ENCODE data around the gene KCNK6.

Gene KCNK6

GRCh38 chr19:38298821-38299680, 20.6 kb upstream of the KCNK6 start:
- no peak for FAIRE-seq

- no peak for FAIRE-seq
Measured at GRCh38 chr19:38303517-38304351, 15.9 kb upstream of the KCNK6 start, which contains the start of gene C19orf33. Gene C19orf33, plus strand, starts transcription at chr19:38304251. Its CDS starts 11 bp downstream, at chr19:38304262.

- no peak for FAIRE-seq
Measured at GRCh38 chr19:38304352-38304865, 15.2 kb upstream of the KCNK6 start.

GRCh38 chr19:38304866-38305429, 14.7 kb upstream of the KCNK6 start:
- FAIRE-seq: no peak

- FAIRE-seq: no peak
Measured at GRCh38 chr19:38306236-38306635, 13.4 kb upstream of the KCNK6 start.

GRCh38 chr19:38307076-38307475, 12.6 kb upstream of the KCNK6 start:
- FAIRE-seq: no peak

- FAIRE-seq: no peak
Measured at GRCh38 chr19:38307597-38307996, 12.0 kb upstream of the KCNK6 start.

GRCh38 chr19:38308006-38308766, 11.5 kb upstream of the KCNK6 start:
- FAIRE-seq: no peak

GRCh38 chr19:38308926-38309614, 10.6 kb upstream of the KCNK6 start:
- no peak for FAIRE-seq

GRCh38 chr19:38309615-38310278, 9.9 kb upstream of the KCNK6 start:
- FAIRE-seq: no peak

- FAIRE-seq: no peak
Measured at GRCh38 chr19:38310279-38310670, 9.4 kb upstream of the KCNK6 start.

GRCh38 chr19:38310986-38311385, 8.7 kb upstream of the KCNK6 start:
- FAIRE-seq: no peak

GRCh38 chr19:38315657-38316476, 3.8 kb upstream of the KCNK6 start, which contains the start of gene YIF1B:
Gene YIF1B, minus strand, starts transcription at chr19:38315947. Its CDS starts 30 bp downstream, at chr19:38315917.
- FAIRE-seq: no peak

- no peak for FAIRE-seq
Measured at GRCh38 chr19:38316477-38317067, 3.1 kb upstream of the KCNK6 start.

- no peak for FAIRE-seq
Measured at GRCh38 chr19:38317104-38317612, 2.5 kb upstream of the KCNK6 start.

GRCh38 chr19:38318660-38319059, 985 bp upstream of the KCNK6 start:
- FAIRE-seq: no peak

- no peak for FAIRE-seq
Measured at GRCh38 chr19:38320969-38321339, 1.3 kb downstream of the KCNK6 start.

- no peak for FAIRE-seq
Measured at GRCh38 chr19:38321646-38322196, 2.1 kb downstream of the KCNK6 start.

- no peak for FAIRE-seq
Measured at GRCh38 chr19:38323291-38323690, 3.6 kb downstream of the KCNK6 start.
